HG03280 (cell line): ENCODE data around the gene GPR108.

Source experiments
- ATAC-seq: cut with Tn5 transposase; IDR thresholded peaks from one replicate; pipeline ENCODE4 v1.9.1; 2021; ENCODE audit warnings: mild to moderate bottlenecking, moderate library complexity; ENCODE audit not compliant: unreplicated experiment

The GPR108 gene

GRCh38 chr19:6708346-6708745 is 29.0 kb downstream of the GPR108 start:
- ATAC-seq, result no peak

GRCh38 chr19:6707658-6708018 is 29.7 kb downstream of the GPR108 start:
- no peak for ATAC-seq

- ATAC-seq, result no peak
Measured at GRCh38 chr19:6707011-6707657, 30.2 kb downstream of the GPR108 start.

- ATAC-seq, result no peak
Measured at GRCh38 chr19:6706633-6706958, 30.8 kb downstream of the GPR108 start.

- no peak for ATAC-seq
Measured at GRCh38 chr19:6705931-6706632, 31.3 kb downstream of the GPR108 start.

- ATAC-seq, result no peak
Measured at GRCh38 chr19:6700586-6701316, 36.6 kb downstream of the GPR108 start.

GRCh38 chr19:6699935-6700334 is 37.4 kb downstream of the GPR108 start:
- no peak for ATAC-seq

- no peak for ATAC-seq
Measured at GRCh38 chr19:6697291-6697690, 40.1 kb downstream of the GPR108 start.

GRCh38 chr19:6696239-6696820 is 41.0 kb downstream of the GPR108 start:
- no peak for ATAC-seq

GRCh38 chr19:6694147-6694815 is 43.1 kb downstream of the GPR108 start:
- ATAC-seq, result no peak

GRCh38 chr19:6693681-6694080 is 43.7 kb downstream of the GPR108 start:
- ATAC-seq, result no peak

- no peak for ATAC-seq
Measured at GRCh38 chr19:6693056-6693471, 44.3 kb downstream of the GPR108 start.

- no peak for ATAC-seq
Measured at GRCh38 chr19:6692027-6692426, 45.4 kb downstream of the GPR108 start.

- ATAC-seq, result no peak
Measured at GRCh38 chr19:6691342-6691741, 46.0 kb downstream of the GPR108 start.

- no peak for ATAC-seq
Measured at GRCh38 chr19:6690160-6690885, 47.1 kb downstream of the GPR108 start.

- no peak for ATAC-seq
Measured at GRCh38 chr19:6687114-6687513, 50.3 kb downstream of the GPR108 start.

GRCh38 chr19:6686628-6686975 is 50.8 kb downstream of the GPR108 start:
- ATAC-seq, result no peak

GRCh38 chr19:6685962-6686627 is 51.3 kb downstream of the GPR108 start:
- no peak for ATAC-seq

- ATAC-seq, result no peak
Measured at GRCh38 chr19:6685482-6685881, 51.9 kb downstream of the GPR108 start.

GRCh38 chr19:6683971-6684370 is 53.4 kb downstream of the GPR108 start:
- ATAC-seq, result no peak
